GM21619 (cell line): ENCODE data around the gene ZDHHC4.

Source experiments
- ATAC-seq: cut with Tn5 transposase; IDR thresholded peaks from one replicate; pipeline ENCODE4 v1.9.1; 2021; ENCODE audit not compliant: unreplicated experiment

ZDHHC4 gene

DNA sequence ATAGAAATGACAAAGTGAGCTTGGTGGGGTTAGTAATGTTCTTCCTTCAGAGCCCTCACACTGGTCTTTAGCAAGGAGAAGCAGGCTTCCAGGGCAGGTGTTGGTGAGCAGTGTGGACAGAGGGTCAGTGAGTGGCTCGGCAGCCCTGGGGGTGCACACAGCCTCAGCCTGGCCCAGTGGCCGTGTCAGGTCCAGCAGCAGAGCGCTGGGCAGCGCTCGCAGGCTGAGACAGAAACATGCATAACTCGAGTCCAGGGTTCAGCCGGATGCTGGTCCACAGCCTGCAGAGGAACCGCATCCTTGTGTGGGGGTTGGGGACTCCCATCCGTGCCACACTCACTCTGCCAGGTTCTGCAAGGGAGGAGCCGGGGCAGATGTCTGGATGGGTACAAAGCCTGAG, 27.2 kb downstream of the ZDHHC4 start:
- ATAC-seq = no peak

DNA sequence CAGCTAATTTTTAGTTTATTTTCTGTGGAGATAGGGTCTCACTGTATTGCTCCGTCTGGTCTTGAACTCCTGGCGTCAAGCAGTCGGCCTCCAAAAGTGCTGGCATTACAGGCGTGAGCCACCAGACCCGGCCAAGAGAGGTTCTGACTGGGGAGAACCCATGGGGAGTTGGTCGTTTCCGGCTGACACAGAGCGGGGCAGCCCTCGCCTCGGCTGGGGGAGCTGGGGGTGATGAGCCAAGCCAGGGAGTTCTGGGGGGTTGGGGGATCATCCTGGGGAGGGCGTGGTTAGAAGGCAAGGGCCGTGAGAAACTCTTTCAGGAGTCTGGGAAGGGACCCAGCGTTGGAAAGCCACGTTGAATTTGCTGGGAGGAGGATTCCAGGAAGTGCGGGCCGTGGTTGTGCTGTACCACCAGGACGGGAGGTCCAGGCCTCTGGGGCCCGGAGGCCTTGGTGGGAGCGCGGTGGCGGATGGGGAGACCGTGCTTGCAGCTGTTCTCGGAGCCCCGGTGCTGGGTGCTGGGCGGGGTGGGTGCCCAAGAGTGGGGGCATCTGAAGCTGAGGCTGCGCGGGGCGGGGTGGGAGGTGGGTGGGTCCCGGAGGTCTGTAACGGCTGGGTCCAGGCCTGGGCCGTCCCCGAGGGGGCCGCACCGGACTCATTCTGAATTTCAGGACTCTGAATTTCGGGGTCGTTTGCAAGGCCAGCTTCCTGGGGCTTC, 29.8 kb downstream of the ZDHHC4 start:
- no peak for ATAC-seq

- ATAC-seq = no peak
Measured at GRCh38 chr7:6607651-6608051, 30.4 kb downstream of the ZDHHC4 start.

GRCh38 chr7:6608081-6608480, 30.8 kb downstream of the ZDHHC4 start:
- ATAC-seq = no peak

- no peak for ATAC-seq
Measured at GRCh38 chr7:6608794-6609193, 31.5 kb downstream of the ZDHHC4 start.

GRCh38 chr7:6612819-6613218, 35.6 kb downstream of the ZDHHC4 start:
- no peak for ATAC-seq

DNA sequence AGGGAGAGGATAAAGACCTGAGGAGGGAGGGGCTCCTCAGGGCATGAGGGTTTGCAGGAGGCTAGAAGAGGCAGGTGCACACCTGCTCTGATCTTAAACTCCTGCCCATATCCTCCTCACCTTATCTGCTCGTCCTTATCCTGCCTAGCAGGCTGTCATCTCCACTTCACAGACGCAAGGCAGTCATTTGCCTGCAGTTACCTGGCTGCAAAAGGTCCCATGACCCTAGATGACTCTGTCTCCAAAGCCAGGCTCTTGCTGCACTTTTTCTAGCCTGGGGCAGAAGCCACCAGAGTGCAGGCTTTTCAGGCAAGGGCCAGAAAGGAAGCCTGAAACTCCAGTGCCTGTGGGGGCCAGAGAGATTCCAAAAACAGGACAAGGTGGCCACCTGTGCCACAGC, 36.5 kb downstream of the ZDHHC4 start:
- ATAC-seq = no peak

GRCh38 chr7:6614953-6615722, 37.9 kb downstream of the ZDHHC4 start, which contains the start of gene ZNF853:
ZNF853 (plus strand) TSS chr7:6615610; CDS start chr7:6616175, 565 bp downstream.
- no peak for ATAC-seq

- ATAC-seq = no peak
Measured at GRCh38 chr7:6615723-6616555, 38.7 kb downstream of the ZDHHC4 start.

DNA sequence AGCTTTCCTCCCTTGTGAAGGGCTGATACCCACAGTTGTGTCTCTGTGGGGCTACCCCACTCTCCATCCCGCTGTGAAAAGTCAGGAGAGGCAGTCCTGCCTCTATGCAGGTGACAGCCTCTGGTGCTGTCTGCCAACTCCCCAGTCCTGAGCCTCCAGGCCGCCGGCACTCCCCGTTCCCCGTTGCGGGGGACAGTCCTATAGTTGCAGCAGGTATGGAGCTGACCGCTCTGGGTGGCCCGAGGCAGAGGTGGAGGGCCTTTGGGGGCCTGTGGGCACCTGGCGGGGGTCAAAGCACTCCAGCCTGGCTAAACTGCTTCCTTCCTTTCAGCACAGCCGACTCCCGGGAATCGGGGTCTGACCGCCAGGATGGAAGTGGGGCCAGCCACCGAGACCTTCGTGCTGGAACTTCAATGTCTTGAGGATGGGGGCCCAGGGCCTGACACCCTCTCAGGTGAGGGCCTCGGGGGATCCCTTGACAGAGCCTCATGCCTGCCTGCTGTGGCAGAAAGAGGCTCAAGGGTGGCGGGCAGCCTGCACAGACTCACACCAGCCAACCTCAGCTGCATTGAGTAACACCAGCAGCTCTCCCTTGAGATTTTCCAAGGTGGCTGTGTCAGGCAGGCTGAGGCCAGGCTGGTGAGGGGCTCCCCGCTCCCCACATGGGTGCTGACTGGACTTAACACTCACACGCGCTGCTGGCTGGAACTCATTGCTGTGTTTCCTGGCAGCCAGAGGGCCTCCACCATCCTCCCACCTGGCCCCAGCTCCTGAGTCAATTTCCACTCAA, 39.8 kb downstream of the ZDHHC4 start:
- ATAC-seq = no peak

DNA sequence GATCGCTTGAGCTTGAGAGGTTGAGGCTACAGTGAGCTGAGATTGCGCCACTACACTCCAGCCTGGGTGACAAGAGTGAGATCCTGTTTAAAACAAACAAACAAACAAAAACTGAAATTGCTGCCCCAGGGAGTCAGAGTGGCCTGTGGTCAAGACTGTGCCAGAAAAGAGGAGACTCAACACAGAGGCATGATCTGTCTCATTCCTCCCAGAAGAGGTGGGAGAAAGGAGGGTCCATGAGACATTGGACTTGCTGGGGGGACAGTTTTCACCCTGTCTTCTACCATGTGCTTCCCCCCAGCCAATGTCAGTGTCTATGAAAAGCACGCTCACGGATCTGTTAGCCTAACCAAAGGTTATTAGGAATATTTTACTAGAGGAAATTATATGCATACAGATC, 41.4 kb downstream of the ZDHHC4 start:
- no peak for ATAC-seq

GRCh38 chr7:6619961-6620360, 42.7 kb downstream of the ZDHHC4 start:
- no peak for ATAC-seq

DNA sequence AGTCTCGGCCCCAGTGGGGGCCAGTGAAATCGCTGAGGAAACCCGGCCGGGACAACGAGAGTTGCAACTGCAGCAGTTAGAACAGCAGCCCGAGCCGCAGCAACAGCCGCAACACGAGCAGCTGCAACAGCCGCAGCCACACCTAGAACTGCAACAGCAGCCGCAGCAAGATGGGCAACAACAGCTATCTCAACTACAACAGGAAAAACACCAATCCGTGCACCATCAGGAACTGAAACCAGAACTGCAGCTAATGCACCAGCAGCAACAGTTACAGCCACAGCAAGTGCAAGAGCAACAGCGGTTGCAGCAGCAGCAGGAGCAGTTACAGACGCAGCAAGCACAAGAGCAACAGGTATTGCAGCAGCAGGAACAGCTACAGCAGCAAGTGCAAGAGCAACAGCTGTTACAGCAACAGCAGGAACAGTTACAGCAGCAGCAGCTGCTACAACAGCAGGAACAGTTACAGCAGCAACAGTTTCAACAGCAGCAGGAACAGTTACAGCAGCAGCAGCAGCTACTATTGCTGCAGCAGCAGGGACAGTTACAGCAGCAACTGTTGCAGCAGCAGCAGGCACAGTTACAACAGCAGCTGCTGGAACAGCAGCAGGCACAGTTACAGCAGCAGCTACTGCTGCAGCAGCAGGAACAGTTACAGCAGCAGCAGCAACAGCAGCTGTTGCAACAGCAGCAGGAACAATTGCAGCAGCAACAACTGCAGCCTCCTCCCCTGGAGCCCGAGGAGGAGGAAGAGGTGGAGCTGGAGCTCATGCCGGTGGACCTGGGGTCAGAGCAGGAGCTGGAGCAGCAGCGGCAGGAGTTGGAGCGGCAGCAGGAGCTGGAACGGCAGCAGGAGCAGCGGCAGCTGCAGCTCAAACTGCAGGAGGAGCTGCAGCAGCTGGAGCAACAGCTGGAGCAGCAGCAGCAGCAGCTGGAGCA, 44.2 kb downstream of the ZDHHC4 start:
- no peak for ATAC-seq

DNA sequence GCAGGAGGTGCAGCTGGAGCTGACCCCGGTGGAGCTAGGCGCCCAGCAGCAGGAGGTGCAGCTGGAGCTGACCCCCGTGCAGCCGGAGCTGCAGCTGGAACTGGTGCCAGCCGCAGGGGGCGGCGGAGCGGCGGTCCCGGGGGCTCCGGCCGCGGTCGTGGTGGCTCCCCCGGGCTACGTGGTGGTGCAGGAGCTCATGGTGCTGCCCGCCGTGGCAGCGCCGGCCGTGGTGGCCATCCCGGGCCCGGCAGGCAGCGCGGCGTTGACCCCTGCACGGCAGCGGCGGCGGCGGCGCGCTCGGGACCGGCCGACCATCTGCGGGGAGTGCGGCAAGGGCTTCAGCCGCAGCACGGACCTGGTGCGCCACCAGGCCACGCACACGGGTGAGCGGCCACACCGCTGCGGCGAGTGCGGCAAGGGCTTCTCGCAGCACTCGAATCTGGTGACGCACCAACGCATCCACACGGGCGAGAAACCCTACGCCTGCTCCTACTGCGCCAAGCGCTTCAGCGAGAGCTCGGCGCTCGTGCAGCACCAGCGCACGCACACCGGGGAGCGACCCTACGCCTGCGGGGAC, 45.0 kb downstream of the ZDHHC4 start:
- no peak for ATAC-seq

DNA sequence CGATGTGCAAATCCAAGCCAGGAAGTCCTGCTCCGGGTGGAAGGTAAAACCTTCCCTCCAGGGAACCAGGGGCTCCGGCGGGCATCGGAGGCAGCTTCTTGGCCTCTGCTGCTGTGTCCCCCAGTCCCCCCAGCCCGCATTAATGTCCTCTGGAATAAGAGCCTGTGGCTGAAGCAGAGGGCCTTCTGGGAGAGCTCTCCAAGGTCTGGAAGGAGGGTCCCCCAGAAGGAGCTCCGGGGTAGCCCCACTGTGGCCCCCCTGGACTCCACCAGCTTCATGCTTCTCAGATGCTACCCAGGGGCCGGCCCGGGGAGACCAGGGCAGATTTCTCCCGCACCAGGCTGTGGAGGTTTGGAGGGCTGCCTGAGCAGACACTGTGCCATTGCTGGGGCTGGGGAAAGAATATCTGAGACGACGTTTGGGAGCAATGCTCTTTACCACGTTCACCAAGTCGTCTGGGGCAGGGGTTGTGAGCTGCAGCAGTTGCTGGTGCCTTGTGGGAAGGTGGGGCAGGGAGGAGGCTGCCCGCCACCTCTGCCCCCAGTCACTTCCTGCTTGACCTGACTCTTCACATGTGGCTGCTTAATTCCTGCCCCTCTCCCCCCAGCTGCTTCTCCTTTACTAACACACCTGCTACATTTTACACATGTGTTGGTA, 46.5 kb downstream of the ZDHHC4 start:
- no peak for ATAC-seq

GRCh38 chr7:6624246-6624611, 47.0 kb downstream of the ZDHHC4 start:
- ATAC-seq = no peak

- ATAC-seq = no peak
Measured at GRCh38 chr7:6628045-6628444, 50.8 kb downstream of the ZDHHC4 start.

GRCh38 chr7:6630007-6630849, 53.0 kb downstream of the ZDHHC4 start:
- ATAC-seq = no peak
